Measurements from ENCODE around the gene SRPX.

Gene SRPX

DNA sequence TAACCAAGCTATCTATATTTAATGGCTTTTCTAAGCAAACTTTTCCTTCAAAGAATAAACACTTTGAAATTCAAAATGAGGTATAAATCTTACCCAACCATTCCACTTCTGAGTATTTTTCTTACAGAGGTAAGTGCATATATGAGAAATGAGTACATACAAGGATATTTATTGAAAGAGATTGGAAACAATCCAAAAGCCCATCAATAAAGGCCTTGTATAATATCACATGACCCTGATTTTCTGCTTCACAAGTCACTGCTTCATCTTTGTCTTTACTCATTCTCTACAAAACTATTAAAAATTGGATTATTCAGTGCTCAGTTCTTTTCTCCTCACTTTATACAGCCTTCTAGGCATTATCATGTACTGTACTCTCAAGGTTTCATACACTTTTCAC lies 91.3 kb downstream of the SRPX start:
- no peak for DNase-seq

DNA sequence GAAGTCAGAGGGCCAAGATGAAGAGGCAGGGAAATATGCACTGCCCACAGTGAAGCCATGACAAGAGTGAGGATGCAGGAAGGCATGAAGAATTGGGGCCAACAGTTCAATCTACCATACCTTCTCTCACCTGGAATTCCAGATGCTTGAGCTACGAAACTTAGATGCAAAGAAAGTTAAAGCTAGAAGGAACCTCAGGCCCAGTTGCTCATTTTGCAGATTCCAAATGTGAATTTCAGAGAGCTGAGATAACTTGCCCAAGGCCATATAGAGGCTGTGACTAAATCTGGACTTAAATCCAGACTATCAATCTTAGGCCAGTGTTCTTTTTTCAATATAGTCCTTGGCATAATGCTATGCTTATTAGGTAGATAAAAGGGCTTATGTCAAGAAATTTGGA lies 92.7 kb downstream of the SRPX start:
- no peak for DNase-seq

DNA sequence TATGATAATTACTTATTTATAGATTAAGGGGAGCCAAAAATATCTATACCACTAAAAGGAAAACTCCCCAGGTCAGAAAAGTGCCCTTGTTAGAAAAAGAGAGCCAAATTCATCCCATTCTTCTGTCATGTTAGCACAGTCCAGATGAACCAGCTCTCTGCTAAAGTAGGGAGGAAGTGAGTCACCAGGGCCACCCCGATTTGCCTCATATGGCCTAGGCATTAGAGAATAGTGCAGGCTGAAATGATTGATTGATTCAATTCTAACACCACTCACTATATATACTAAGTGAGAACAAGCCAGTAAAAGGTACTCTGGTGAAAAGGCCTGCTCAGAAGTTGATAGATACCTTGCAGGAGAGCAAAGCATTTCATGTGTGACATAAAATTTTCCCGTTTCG lies 94.5 kb downstream of the SRPX start:
- no peak for DNase-seq

DNA sequence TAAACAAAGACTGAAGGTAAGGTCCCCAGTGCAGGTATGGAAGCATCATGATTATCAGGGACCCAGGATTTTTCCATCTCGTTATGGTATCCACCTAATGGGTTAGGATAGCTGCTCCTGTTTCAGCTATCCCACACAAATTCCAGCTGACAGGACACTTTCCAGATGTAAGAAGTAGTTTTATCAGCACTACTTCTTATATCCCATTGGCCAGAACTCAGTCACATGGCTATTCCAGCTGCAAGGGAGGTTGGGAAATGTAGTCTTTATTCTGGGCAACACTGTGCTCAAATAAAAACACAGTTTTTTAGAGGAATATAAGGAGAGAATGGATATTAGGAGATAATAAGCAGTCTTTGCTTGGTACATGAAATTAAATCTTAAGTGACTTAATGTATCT lies 96.7 kb downstream of the SRPX start:
- DNase-seq, result no peak

DNA sequence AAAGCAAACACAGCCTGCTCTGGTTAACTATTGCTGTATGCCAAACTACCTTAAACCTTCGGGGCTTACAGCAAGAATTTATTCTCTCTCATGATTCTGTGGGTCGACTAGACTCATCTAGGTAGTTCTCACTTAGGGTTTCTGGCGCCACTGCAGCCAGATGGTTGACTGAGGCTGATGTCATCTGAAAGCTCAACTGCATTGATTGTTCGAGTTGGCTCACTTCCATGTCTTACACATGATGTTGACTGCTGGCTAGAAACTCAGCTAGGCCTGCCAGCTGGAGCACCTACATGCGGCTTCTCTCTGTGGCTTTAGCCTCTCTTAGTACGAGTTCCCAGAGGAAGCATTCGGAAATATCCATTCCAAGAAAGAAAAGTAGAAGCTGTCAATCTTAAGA lies 103.2 kb downstream of the SRPX start:
- DNase-seq, result no peak

DNA sequence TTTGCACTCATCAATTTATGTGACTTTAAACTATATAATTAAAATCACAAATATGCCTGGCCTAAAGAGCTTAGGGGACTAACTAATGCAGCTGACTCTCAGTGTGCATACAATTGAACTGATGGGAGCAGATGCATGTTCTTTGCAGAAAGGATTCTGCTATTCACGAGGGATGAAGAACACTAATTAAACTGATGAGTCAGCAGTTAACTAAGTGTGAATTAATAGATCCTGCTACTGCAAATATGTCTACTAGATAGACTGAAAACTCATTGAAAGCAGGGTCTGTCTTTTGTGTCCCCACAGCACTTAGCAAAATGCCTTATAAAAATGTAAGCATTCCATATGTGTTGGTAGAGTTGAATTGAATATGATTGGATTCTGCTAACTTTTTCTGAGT lies 104.0 kb downstream of the SRPX start:
- DNase-seq, result no peak

DNA sequence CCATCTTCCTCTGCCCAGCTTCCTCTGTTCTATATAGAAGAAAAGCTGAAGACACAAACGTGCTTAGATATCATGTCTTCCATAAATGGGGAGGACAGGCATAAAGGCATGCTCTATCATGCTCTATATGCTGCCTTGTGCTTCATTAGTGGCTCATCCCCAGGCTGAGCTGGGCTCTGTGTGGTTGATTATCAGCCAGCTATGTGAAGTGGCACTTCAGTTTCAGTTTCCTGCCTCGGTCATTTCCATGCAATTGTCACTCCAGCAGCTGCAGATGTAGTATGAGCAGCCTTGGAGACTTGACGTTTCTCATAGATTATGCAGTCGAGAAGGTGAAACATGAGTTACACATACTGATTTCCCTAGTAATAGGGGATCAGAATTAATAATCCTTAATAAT lies 108.1 kb downstream of the SRPX start:
- DNase-seq, result peak; percentile 83

DNA sequence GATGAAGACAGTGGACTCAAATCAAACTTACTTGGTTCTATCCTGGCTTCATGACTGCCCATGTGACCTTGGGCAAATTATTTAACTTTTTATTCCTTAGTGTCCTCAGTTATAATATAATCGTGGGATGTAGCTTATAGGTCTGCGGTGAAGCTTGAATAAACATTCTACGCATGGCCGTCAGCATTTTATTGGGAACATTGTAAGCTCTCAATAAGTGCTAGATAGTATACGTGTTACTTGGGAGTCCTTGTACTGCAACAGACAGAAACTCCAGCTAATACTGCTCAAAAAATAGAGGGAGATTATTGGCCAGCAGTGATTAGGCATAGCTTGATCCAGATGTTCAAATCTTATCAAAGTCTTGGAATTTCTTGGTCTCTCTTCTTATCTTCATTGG lies 109.5 kb downstream of the SRPX start:
- DNase-seq, result no peak

DNA sequence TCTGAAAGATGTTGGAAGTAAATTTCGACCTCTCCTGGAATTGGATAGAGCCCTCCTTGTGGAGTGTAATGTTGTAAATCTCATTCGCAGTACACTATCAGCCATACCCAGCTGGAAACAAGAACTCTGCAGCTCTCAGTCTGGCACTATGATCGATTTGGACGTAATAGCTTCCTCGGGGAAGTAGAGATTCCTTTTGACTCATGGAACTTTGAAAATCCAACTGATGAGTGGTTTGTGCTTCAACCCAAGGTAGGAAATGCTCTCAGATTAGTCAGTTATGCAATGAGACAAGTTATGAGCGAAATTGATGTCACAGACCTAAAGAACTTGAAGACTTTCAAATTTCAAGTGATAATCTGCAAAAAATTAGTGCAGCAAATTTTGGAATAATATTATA lies 110.4 kb downstream of the SRPX start:
- no peak for DNase-seq

DNA sequence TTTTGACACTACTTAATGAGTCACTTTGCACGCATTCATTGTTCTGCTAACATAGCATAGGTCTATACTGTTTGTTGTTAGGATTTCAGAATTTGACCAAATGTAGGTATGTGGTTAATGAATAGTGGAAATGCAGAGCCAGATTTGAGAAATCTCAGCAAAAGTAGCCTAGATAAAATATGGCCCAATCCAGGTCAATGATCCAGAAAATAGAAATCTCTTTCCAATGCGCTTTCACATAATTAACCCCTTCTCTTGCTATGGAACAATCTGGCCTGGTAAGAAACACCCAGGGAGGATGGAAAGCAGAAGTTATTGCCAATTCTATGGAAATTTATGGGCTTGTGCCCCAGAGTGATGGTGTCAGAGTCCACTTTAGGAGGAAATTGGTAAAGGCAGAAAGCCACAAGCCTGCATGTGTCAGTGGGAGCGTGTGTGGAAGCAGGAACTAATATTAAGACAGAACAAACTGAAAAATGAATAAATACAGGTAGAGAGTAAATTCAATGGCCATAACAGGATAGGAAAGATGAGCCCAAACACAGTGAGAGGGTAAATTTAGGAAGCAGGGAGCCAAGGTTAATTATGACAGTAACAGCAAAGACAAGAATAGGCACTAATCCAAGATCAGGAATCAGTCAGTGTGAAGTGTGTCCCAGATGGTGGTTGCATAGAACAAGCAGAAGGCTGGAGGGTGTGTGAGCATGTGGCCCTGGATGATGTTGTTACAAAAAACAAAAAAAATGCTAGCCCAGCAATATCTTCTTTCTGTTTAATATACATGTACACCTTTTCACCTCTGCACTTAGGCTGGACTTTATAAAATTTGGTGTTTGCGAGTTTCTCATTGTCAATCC lies 111.4 kb downstream of the SRPX start:
- no peak for DNase-seq

DNA sequence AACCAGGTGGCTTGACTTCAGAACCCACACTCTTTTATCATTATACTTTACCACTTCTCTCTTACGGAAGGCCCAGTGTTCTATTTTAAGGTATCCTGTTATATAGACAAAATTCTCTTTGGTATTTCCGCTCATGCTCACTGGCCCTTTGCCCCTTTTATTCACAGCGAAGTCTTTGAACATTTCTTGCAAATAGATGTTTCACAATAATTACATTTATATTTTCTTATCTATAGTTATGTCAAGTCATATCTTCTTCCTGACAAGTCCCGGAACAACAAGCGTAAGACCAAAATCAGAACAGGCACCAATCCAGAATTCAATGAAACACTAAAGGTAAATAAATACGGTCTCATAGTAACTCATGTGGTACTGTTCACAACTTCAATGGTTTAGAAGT lies 112.3 kb downstream of the SRPX start:
- no peak for DNase-seq

DNA sequence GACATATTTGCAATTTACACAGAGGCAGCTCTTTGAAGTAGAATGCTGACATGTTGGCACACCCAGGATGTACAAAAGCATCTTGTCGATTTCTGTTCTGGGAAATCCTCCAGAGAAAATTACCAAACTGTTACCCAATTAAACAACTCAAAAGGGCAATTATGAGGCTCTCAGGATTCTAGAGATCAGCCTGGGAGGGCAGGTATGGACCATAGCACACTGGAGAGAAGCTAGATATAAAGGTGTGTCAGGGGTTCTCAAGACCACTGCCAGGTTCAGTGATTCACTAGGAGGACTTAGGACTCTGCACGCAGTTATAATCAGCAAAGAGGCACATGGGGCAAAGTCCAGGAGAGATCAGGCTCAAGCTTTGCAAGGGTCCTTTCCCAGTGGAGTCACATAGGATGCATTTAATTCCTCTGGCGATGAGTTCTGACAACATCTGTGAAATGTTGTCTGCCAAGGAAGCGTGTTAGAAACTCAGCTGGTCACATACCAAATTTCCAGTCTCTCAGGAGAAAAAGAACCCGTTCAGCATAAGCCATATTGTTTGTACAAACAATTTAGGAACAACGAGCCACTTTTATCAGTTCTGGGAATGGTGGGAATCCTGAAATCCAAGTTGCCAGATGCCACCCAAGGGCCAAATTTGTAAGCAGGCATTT lies 113.5 kb downstream of the SRPX start:
- DNase-seq, result no peak

DNA sequence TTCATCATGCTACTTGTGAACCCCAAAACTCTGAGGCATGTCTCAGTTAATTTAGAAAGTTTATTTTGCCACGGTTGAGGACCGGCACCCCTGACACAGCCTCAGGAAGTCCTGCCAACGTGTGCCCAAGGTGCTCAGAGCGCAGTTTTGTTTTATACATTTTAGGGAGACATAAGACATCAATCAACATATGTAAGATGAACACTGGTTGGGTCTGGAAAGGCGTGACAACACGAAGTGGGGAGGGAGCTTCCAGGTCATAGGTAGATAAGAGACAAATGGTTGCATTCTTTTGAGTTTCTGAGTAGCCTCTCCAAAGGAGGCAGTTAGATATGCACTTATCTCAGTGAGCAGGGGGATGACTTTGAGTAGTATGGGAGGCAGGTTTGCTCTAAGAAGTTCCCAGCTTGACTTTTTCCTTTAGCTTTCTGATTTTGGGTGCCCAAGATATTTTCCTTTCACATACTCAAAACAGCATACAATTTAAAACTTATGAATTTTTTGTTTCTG lies 115.4 kb downstream of the SRPX start:
- DNase-seq, result no peak

DNA sequence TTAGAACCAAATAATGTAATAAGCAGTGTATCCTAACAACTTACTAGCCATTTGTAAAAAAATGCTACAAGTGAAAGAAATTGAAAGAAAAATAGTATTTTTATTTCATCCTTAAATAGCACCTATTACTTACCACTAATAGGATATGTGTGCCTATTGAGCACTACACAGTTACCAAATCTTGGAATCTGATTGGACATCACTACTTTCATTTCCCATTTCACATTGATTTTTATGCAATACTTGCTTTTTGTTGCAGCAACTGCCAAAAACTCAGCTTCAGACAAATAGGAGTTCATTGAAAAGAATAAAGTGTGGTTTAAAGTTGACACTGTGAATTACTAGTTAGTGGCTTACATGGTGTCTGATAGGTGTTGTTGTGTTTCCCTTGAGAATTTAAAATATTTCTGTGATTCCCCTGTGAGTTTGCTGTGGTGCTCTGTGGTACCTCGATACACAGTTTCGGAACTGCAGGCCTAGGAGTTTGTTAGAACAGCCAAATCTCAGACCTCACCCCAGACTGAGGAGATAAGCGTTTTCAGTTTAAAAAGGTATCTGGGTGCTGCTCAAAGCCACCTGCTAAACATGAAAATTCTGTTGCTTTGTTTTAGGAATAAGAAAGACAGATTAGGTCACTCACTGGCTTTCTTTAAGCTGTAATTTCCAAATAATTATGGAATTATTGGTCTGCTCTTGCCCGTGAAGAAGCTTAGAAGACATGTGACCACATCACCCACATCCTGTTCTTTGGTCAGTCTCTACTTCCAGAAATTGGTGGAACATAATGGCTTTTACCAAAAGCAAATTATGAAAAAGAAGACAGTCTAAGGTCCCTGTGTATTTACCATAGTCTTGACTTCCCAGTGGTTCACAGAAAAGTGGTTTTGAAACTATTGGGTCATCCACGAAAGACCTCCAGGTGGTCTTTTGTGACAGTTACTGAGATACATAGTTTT lies 116.5 kb downstream of the SRPX start:
- no peak for DNase-seq

DNA sequence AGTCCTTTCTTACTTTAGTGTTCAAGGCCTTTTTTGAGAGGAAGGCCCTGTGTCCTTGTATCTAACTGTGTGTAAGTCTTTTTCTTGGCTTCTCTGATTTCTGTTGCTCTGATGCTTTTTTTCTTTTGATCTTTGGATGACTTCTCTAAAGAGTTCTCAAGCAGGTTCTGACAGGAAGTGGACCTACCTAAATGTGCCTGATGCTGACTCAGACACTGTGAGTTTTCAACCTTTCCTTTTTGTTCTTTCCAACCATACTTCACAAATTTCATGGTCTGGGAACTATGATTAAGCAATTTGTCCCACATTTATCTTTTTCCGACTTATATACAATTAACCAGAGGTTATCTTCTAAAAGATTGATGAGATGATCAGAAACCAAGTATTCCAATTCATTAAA lies 117.8 kb downstream of the SRPX start:
- no peak for DNase-seq

DNA sequence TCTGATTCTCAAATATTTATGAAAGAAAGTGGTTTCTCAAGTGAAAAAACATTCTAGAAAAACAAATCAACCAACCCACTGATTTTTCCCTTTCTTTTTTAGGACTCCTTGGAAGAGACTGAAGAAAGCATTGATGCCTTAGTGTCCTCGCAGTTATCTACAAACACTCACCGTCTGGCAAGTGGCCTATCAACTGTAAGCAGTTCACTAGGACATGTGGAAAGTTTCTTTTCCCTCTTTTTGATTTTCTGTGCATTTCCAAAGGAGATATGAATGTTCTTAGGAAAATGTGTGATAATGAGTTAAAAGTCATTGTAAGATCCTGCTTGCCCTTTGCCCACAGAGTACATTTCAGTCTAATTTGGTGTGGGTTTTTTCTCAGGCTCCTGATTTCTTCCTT lies 118.4 kb downstream of the SRPX start:
- no peak for DNase-seq

DNA sequence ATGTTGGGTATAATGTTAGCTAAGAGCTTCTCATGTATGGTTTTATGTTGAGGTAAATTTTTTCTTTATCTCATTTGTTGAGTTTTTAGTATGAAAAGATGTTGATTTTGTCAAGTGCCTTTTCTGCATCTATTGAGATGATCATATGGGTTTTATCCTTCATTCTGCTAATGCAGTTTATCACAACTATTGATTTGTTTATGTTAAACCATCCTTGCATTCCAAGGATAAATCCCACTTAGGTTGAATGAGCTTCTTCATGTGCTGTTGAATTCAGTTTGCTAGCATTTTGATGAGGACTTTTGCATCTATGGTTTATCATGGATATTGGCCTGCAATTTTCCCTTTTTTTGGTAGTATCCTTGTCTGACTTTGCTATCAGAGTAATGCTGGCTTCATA lies 121.0 kb downstream of the SRPX start:
- no peak for DNase-seq
